GM23338 (cell line): ENCODE results near the gene CCND1.

Experiments used
- CTCF ChIP-seq, 2 experiments: fragments of 200-600 bp in 1 of 2; sonication (generic) in 1 of 2; conservative IDR thresholded peaks; 2 replicates each; pipeline versions ENCODE4 v1.5.1 to v1.6.1; 2016 to 2017; ENCODE audit warnings: antibody characterized with exemption in 2 of 2, low read depth in 2 of 2, mild to moderate bottlenecking in 2 of 2, moderate library complexity in 1 of 2
- ETS1 ChIP-seq: IDR thresholded peaks from 2 replicates; pipeline ENCODE4 v1.6.1; 2016; ENCODE audit warnings: antibody characterized with exemption
- EZH2 ChIP-seq: fragments of 200-600 bp; sonication (generic); IDR thresholded peaks from one replicate; pipeline ENCODE4 v1.8.0; 2017; ENCODE audit warnings: antibody characterized with exemption, mild to moderate bottlenecking, low read depth; ENCODE audit not compliant: unreplicated experiment
- JUNB ChIP-seq: IDR thresholded peaks from one replicate; pipeline ENCODE4 v1.6.1; 2016; ENCODE audit warnings: antibody characterized with exemption; ENCODE audit not compliant: unreplicated experiment
- NANOG ChIP-seq: IDR thresholded peaks from 2 replicates; pipeline ENCODE4 v1.6.1; 2016; ENCODE audit warnings: antibody characterized with exemption, borderline replicate concordance
- ZNF331 ChIP-seq: fragments of 250-450 bp; sonication (Bioruptor Pico); IDR thresholded peaks from 2 replicates; pipeline ENCODE4 v1.5.0; 2020; ENCODE audit warnings: low read depth, mild to moderate bottlenecking, moderate library complexity

GRCh38 chr11:69643646-69644045 lies 2.7 kb downstream of the CCND1 start:
- no peak for TF ChIP-seq CTCF (conservative IDR thresholded peaks at IDR 0.05; ENCODE audit: low read depth in 2 of 2)
- TF ChIP-seq EZH2 = no peak
- TF ChIP-seq ETS1 = no peak
- TF ChIP-seq ZNF331 = no peak
- TF ChIP-seq JUNB = no peak
- no peak for TF ChIP-seq NANOG
